ENCODE data around the gene GIMAP6.
"Not testable (repeated sequence)": the region's sequence is repeated elsewhere in the genome, so short reads cannot be mapped to it uniquely, and the experiment has no call there.

GIMAP6 gene

DNA sequence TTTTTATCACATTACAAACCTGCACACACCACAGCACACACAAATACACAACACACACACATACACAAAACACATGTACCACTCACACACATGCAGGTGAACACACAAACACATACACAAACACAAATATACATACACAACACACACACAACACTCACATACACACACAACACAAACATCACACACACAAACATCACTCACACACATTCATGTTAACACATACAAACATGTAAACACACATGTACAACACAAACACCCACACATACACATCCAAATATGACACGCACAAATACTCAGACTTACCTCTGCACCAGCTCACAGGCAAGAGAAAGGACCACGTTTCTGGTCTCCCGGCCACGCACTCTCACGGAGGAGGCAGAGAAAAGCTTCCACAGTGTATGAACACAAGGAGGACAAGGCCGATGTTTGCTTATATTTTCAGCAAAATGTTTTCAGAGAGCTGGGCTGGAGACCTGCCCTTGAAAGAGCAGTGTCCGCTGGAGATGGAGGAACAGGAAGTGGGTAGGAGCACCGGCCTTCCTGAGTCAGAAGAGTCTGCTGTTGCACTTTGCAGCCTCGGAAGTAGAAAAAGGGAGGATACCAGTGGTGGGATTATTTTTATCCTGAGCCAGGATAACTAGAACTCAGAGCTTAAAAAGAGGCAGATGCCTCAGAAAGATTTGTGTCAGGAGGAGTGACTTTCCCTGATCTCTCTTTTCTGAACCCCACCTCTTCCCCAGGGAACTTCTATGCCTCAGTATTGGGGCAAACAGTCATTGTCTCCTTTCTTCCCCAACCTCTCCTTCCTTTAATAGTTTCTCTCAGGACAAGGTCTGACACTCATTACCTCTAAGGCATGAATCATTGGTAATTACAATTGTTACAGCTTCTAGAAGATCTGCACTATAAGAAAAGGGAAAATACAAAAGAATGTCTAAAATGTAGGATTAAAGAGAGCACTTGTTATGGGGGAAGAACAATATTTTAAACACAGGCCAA, at the start of gene GIMAP6:
Gene GIMAP6 (minus strand): TSS at position 520 of the 999 bp plus-strand sequence. CDS start 2,243 bp downstream, outside the sequence.
- FAIRE-seq, result no peak

DNA sequence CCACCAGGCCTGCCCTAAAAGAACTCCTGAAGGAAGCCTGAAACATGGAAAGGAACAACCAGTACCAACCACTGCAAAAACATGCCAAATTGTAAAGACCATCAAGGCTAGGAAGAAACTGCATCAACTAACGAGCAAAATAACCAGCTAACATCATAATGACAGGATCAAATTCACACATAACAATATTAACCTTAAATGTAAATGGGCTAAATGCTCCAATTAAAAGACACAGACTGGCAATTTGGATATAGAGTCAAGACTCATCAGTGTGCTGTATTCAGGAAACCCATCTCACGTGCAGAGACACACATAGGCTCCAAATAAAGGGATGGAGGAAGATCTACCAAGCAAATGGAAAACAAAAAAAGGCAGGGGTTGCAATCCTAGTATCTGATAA, 48.2 kb upstream of the GIMAP6 start:
- FAIRE-seq, result not testable (repeated sequence)

More for the DNA sequence above, at the start of gene GIMAP6:
- no peak for DNase-seq (ENCODE audit: insufficient read length, low spot score)
- TF ChIP-seq POLR2A (IDR thresholded peaks at IDR 0.05; ENCODE audit: low read depth, low read length), result no peak

DNA sequence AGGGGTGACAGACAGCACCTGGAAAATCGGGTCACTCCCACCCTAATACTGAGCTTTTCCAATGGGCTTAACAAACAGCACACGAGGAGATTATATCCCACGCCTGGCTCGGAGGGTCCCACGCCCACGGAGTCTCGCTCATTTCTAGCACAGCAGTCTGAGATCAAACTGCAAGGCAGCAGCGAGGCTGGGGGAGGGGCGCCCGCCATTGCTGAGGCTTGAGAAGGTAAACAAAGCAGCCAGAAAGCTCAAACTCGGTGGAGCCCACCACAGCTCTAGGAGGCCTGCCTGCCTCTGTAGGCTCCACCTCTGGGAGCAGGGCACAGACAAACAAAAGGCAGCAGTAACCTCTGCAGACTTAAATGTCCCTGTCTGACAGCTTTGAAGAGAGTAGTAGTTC, 46.4 kb upstream of the GIMAP6 start:
- FAIRE-seq; DNase-seq (ENCODE audit: insufficient read length, low spot score): not testable (repeated sequence)

More for the DNA sequence above, 48.2 kb upstream of the GIMAP6 start:
- not testable (repeated sequence) for DNase-seq (ENCODE audit: insufficient read length, low spot score)

DNA sequence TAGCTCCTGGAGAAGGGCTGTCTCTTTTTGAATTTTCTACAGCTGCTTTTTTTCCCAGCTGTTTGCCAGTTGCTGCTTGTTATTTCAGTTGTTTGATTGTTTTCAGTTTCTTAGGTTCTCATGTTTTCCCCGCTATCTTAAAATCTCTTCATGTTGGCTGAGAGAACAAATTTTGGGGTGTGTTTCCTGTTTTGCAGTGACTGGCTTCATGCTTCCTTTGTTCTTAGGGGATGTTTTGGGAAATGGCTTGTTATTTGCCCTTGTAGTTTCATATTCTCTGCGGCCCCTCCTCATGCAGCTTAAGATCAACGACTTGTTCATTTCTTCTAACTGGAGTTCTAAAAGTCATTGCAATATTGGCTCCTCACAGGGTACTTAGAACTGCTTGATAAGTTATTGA, 44.7 kb upstream of the GIMAP6 start:
- DNase-seq (ENCODE audit: insufficient read length, low spot score); FAIRE-seq: not testable (repeated sequence)

DNA sequence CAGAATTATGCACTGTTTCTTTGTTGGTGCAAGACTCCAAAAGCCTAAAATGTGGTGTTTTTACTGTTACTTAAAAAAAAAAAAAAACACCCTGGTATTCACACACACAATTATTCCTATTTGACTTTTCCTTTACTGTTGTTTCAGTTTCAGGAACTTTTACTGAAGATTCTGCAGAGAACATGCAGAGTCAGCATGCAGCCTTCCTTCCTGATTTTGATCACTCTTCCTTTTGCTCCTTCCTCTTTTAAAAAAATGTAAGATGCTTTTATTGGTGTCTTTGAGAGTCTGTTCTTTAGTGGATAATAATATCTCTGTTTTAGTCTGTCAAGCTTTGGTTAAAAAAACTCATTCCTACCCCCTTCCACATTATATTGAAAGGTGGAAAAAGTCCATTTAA, 44.1 kb upstream of the GIMAP6 start:
- FAIRE-seq; DNase-seq (ENCODE audit: insufficient read length, low spot score): not testable (repeated sequence)

DNA sequence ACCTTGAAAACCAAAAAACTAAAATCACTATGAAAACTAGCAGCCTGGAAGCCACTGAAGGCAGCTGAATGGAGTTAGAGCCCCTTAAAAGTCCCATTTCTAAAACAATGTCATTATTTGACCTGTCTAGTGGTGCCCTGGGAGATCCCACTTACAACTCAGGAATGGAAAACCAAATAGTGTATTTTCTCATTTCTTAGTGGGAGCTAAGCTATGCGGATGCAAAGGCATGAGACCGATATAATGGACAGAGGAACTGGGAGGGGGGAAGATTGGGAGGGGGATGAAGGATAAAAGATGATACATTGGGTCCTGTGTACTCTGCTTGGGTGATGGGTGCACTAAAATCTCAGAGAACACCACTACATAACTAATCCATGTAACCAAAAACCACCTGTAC, 43.5 kb upstream of the GIMAP6 start:
- FAIRE-seq (no peak), DNase-seq (ENCODE audit: insufficient read length, low spot score) (no peak)
- TF ChIP-seq POLR2A (IDR thresholded peaks at IDR 0.05; ENCODE audit: low read depth, low read length), result no peak

DNA sequence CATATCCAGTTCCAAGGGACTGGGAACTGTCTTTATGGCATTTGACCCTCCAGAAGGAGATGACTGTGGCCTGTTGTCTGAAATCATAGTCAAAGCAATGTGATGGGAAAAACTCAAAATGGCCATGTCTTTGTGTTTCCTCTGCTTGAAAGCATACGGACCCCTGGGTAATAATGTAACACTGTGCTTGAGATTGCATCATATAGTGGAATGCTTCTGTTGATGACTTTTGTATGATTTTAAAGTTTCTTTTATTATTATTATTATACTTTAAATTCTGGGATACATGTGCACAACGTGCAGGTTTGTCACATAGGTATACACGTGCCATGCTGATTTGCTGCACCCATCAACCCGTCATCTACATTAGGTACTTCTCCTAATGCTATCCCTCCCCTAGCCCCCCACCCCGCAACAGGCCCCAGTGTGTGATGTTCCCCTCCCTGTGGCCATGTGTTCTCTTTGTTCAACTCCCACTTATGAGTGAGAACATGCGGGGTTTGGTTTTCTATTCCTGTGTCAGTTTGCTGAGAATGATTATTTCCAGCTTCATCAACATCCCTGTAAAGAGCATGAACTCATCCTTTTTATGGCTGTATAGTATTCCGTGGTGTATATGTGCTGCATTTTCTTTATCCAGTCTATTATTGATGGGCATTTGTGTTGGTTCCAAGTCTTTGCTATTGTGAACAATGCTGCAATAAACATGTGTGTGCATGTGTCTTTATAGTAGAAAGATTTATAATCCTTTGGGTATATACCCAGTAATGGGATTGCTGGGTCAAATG, 39.8 kb upstream of the GIMAP6 start:
- FAIRE-seq; DNase-seq (ENCODE audit: insufficient read length, low spot score): not testable (repeated sequence)

DNA sequence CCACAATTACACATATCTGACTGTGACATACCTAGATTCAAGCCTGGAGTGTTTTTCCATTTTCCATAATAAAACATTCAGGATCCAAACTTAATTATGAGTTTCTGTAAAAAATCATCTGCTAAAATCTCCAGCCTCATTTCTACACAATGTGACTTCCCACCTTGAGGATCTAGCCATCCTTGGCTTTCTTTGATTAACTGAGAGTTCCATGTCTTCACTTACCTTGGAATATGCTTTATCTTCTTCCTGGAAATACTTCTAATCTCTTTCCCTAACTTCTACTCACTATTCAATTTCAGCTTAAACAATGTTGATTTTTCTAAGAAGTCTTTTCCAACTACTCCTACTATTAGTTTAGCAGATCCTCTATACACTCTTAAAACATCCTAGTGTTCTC, 36.8 kb upstream of the GIMAP6 start:
- DNase-seq (ENCODE audit: insufficient read length, low spot score) (no peak), FAIRE-seq (no peak)
- no peak for TF ChIP-seq POLR2A (IDR thresholded peaks at IDR 0.05; ENCODE audit: low read depth, low read length)

DNA sequence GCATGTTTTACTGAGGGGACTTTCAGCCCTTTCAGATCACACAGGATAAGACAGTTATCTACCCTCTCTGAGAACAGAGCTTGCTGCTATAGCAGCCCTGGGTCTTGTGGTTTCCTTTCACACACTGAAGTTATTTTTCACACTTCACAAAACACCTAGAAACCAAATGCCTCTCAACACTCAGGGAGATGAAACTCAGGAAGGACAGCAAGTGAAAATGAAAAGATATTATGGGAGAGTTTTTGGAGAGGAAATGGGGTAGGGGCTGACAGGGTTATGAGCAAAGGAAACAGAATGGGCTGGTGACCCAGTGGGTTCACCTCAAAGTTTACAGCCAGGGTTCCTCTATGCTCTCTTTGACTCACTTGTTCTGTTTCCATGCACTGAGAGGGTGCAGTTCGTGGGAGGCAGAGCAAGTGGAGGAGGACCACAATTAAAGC, 36.3 kb upstream of the GIMAP6 start:
- FAIRE-seq (no peak), DNase-seq (ENCODE audit: insufficient read length, low spot score) (no peak)
- TF ChIP-seq POLR2A (IDR thresholded peaks at IDR 0.05; ENCODE audit: low read depth, low read length), result no peak

DNA sequence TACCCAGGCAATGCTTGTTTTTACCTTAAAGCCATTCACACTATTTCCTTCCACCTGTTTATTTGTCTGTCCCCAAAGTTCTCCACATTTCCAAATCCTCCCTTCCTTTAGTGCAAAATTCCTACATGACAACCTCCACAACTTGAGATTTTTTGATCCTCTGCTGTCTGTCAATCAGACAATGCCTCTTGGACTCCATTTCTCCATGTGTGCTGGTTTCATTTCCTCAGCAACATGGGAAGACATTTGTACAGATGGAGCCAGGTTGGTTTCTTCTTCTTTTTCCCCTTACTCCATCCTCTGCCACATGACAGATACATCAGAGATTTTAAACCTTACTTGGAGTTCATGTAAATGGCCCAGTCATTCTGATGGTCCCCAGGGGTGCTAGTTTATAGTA, 34.2 kb upstream of the GIMAP6 start:
- DNase-seq (ENCODE audit: insufficient read length, low spot score), result no peak
- no peak for TF ChIP-seq POLR2A (IDR thresholded peaks at IDR 0.05; ENCODE audit: low read depth, low read length)
- no peak for FAIRE-seq

DNA sequence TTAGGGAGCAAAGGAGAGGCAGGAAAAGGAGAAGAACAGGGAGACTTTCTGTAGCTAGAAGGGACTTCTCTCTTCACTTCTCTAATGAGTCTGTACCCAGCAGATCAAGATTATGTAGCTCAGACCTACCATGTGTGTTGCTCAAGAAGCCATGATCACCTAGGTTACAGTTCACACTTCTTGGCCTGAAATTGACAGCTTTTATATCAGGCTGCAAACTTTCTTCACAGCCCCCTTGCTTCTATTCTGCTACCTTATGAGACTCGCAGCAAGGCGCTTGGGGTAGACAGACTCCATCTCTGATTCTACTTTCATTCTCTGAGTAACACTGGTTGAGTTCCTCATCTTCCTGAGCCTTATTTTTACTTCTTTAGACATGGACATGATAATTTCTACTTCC, 33.7 kb upstream of the GIMAP6 start:
- DNase-seq (ENCODE audit: insufficient read length, low spot score) (no peak), FAIRE-seq (no peak)
- no peak for TF ChIP-seq POLR2A (IDR thresholded peaks at IDR 0.05; ENCODE audit: low read depth, low read length)

DNA sequence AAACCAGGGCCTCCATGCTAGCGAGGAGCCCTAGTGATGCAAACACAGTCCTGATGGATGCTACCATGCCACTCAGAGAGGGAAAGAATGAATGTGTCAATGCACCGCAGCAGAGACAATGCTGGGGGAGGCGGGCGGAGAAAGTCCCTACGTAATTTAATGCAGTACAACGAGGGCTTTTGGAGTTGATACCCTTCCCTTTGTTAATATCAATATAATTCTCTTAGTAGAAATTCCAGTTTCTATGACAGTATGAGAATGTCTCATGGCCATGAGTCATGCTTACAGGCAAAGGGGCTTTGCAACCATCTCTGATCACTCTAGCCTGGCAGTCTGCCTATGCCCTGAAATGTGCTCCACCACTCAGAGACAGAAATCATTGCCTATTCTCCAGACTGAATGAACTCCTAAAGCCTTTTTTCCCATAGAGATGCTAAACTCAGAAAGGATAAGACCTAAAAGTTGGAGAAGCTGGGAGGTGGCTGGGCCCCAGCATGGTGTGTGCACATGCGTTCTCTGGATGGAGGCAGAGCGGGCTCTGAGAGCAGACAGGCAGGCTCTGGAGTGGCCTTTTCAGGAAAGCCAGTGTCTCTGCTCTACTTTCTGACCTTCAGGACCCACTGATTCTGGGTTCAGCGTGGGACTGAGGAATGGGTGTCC, 33.0 kb upstream of the GIMAP6 start:
- no peak for TF ChIP-seq POLR2A (IDR thresholded peaks at IDR 0.05; ENCODE audit: low read depth, low read length)
- no peak for FAIRE-seq
- DNase-seq (ENCODE audit: insufficient read length, low spot score), result no peak

DNA sequence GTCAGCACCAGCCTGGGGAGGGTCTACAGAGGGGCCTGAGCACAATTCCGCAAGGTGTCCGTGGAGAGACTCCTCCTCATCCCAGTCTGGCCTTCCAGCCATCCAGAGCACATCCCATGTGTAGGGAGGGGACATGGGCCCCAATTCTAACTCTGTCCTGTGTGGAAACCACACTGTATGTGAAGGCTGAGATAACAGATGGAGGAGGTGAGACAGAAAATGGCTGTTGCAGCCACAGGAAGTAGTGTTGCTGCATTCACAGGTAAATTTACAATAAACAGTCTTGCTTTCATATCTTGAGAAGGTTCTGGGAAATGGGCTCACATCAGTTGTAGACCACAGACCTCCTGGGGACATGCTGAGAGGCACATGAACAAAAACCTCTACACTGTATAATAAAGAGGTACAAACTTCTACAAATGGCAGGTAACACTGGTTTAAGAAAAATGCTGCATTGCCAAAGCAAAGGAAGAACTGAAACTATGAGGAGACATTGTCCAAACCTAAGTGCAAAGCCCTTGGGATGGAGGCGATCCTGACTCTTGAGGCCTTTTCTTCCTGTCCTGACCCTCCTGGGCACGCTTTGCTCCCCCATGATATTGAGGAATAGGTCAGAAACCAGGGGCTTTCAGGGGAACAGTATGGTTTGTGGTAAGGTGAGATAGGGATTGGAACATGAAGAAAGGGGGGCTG, 31.8 kb upstream of the GIMAP6 start:
- FAIRE-seq, result no peak
- no peak for DNase-seq (ENCODE audit: insufficient read length, low spot score)
- no peak for TF ChIP-seq POLR2A (IDR thresholded peaks at IDR 0.05; ENCODE audit: low read depth, low read length)

DNA sequence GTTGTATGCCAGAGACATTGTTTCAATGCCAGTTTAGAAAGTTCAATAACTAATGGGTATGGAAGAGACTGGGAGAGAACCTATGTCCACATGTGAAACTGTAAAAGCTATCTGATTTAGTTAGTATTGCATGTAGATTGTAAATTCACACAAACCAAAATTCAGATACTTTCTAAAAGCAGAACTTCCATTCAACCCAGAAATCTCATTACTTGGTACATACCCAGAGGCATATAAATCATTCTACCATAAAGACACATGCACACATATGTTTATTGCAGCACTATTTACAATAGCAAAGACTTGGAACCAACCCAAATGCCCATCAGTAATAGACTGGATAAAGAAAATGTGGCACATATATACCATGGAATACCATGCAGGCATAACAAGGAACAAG, 30.6 kb upstream of the GIMAP6 start:
- DNase-seq (ENCODE audit: insufficient read length, low spot score); FAIRE-seq: not testable (repeated sequence)

All from H54 (cell line).